H7 (cell line): ENCODE measurements around the gene EML1. TPM values are rescaled to one million over a fixed set of nuclear protein-coding genes. Genes with fewer than 3 reads are reported as not detected.

ENCODE experiments used
- DNase-seq: peaks from one replicate; pipeline ENCODE4 v3.0.0; 2012
- H3K27me3 ChIP-seq: 2 replicates; pipeline ENCODE4 v1.6.0; 2011; ENCODE audit warnings: mild to moderate bottlenecking, low read length; ENCODE audit not compliant: control insufficient read depth, insufficient read depth
- H3K36me3 ChIP-seq: replicated peaks from 2 replicates; pipeline ENCODE4 v1.5.1; 2011; ENCODE audit warnings: low read length; ENCODE audit not compliant: control insufficient read depth, insufficient read depth
- H3K4me3 ChIP-seq: 2 replicates; pipeline ENCODE4 v1.5.1; 2011; ENCODE audit warnings: low read depth, mild to moderate bottlenecking, control low read depth, low read length, moderate library complexity; ENCODE audit not compliant: insufficient read depth
- total RNA-seq: library from RNA; depleted of rRNA; stranded (reverse); fragments of >200 nt; shearing (Covaris generic); gene quantifications from 2 replicates; pipeline ENCODE4 v1.2.3, GENCODE V29; 2014; rRNA removed

The EML1 gene
- 19.1 and 22.8 TPM in 2 replicates for total RNA-seq

GRCh38 chr14:99793213-99794150, at the start of gene EML1:
TSS of gene EML1 (plus strand) at chr14:99793413. CDS start at chr14:99793477, 64 bp downstream.
- peak within 1 kb of the TSS; percentile 51 for H3K4me3 ChIP-seq
- no peaks in the 10 kb centered on the region for H3K36me3 ChIP-seq
- H3K27me3 ChIP-seq: 0 out of 2 replicates have a peak, but pooled peaks cover 2% of the 10 kb centered on the region
- DNase-seq: peak; percentile 99

GRCh38 chr14:99744199-99744872, 48.9 kb upstream of the EML1 start:
- peak; percentile 85 for DNase-seq
- Histone ChIP-seq H3K27me3 (no peaks in the 10 kb centered on the region; the same call in 1 of the 2 replicates), H3K4me3 (no peak overlapping the region), H3K36me3 (no peaks in the 10 kb centered on the region)

DNA sequence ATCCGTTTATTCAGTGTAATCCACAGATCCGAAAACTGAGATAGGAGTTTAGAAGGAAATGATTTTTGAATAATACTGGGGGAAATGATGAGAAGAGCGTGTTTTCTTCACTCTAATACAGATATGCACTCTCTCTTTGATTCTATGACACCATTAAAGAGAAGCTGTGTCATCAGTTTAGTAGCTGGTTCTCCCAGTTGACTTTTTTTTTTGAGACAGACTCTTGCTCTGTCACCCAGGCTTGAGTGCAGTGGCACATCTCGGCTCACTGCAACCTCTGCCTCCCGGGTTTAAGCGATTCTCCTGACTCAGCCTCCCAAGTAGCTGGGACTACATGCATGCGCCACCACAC, 48.4 kb upstream of the EML1 start:
- no peak for DNase-seq
- Histone ChIP-seq H3K36me3 (no peaks in the 10 kb centered on the region), H3K4me3 (no peak overlapping the region), H3K27me3 (no peaks in the 10 kb centered on the region; the same call in 1 of the 2 replicates)

- Histone ChIP-seq H3K4me3 (no peak overlapping the region), H3K36me3 (no peaks in the 10 kb centered on the region), H3K27me3 (no peaks in the 10 kb centered on the region; the same call in 1 of the 2 replicates)
- no peak for DNase-seq
These were observed 47.8 kb upstream of the EML1 start for GRCh38 chr14:99745307-99745951.

GRCh38 chr14:99747167-99747566, 46.0 kb upstream of the EML1 start:
- Histone ChIP-seq H3K27me3 (no peaks in the 10 kb centered on the region; the same call in 1 of the 2 replicates), H3K36me3 (no peaks in the 10 kb centered on the region), H3K4me3 (no peak overlapping the region)
- no peak for DNase-seq

GRCh38 chr14:99747582-99748330, 45.5 kb upstream of the EML1 start:
- DNase-seq: no peak
- Histone ChIP-seq H3K27me3 (no peaks in the 10 kb centered on the region; the same call in 1 of the 2 replicates), H3K4me3 (no peak overlapping the region), H3K36me3 (no peaks in the 10 kb centered on the region)

- no peaks in the 10 kb centered on the region; the same call in 1 of the 2 replicates for H3K27me3 ChIP-seq
- H3K4me3 ChIP-seq: no peak overlapping the region
- DNase-seq: no peak
- H3K36me3 ChIP-seq: no peaks in the 10 kb centered on the region
These were observed 44.7 kb upstream of the EML1 start for GRCh38 chr14:99748529-99748928.

- Histone ChIP-seq H3K4me3 (no peak overlapping the region), H3K36me3 (no peaks in the 10 kb centered on the region), H3K27me3 (no peaks in the 10 kb centered on the region; the same call in 1 of the 2 replicates)
- peak; percentile 84 for DNase-seq
These were observed 44.1 kb upstream of the EML1 start for GRCh38 chr14:99749142-99749541.

- H3K27me3 ChIP-seq: no peaks in the 10 kb centered on the region; the same call in 1 of the 2 replicates
- no peaks in the 10 kb centered on the region for H3K36me3 ChIP-seq
- no peak for DNase-seq
- no peak overlapping the region for H3K4me3 ChIP-seq
These were observed 43.2 kb upstream of the EML1 start for GRCh38 chr14:99749763-99750715.

DNA sequence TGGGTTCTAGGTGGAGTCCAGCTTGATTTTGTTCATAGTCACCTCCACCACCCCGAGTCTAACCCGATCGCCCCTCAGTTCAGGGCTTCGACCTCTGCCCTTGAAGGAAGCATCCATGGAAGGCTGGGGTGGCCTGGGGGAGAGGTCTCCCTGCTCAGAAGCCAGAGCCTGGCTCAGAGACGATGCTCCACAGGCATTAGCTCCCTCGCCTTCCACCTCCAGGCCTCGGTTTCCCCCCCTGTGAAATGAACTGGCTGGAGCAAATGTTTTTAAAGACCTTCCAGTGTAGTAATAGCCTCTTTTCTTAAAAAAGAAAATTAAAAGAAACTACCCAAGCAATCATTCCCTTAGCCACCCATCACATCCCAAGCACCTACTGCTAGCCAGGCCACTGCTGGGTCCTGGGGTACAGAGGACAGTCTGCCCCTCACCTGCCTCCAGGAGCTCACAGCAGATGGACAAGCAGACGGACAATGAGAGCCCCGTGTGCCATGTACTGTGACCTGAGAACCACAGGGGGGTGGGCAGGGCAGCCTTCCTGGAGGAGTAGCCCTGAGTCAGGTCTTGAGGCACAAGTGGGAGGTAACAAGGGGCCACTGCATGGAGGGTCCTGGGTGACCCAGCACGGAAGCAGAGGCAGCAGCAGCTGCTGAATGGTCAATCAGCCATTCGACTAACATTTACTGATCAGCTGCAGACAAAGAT, 42.3 kb upstream of the EML1 start:
- Histone ChIP-seq H3K4me3 (no peak overlapping the region), H3K36me3 (no peaks in the 10 kb centered on the region), H3K27me3 (no peaks in the 10 kb centered on the region)
- no peak for DNase-seq

DNA sequence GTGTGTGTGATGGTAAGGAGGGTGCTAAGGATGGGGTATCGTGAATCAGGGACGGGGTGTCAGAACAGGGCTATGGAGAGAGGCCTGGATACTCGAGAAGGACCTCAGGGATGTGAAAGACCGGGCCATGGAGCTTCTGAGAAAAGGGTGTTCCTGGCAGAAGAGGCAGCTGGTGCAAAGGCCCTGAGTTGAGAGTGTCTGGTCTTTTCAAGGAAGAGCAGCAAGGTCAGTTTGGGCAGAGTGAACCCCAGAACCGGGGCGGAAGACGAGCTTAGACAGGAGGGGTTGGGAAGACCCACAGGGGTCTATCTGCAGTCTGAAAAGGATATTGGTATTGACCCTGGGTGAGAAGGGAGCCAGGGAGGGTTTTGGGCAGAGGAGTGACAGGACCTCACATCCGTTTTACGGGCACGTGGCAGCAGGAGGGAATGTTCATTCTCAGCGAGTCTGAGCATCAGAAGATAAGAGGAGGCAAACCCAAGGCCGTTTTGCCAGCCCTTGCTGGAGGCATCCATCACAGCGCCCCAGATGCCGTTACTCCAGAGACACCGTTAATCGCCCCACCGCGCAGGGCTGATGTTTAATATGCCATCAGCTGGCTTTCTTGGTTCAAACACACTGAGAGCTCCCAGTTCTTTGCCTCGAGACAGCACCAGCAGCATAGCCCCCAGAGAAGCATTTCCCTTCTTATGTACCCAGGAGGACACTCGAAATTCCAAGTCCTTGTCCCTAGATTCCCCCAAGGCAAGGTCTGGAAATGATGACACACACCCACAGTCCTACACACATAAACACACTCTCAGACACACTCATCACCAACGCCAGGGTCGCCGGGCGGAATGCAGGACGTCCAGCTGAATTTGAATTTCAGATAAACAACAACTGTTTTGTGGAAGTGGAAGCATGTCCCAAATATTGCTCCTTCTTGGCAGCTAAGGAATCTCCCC, 41.4 kb upstream of the EML1 start:
- H3K27me3 ChIP-seq: no peaks in the 10 kb centered on the region
- H3K4me3 ChIP-seq: no peak overlapping the region
- H3K36me3 ChIP-seq: no peaks in the 10 kb centered on the region
- DNase-seq: no peak
